GM18951 (cell line): Measurements from ENCODE around the gene CDCA4.
"Not testable (repeated sequence)": the region's sequence is repeated elsewhere in the genome, so short reads cannot be mapped to it uniquely, and the experiment has no call there.

ENCODE experiments used
- POLR2A ChIP-seq: IDR thresholded peaks from 4 replicates; pipeline ENCODE4 v1.6.1; 2011; ENCODE audit warnings: mild to moderate bottlenecking; ENCODE audit not compliant: insufficient read length, insufficient read depth; ENCODE audit errors: extremely low read depth
- in situ Hi-C: fragments of 300-500 bp; cut with MboI; formaldehyde crosslinking; loops from one replicate; pipeline ENCODE4 v1.12.0; 2022; ENCODE audit warnings: low sequenced_read_pairs, mixed read lengths, inconsistent platforms; ENCODE audit not compliant: unreplicated experiment

Gene CDCA4

GRCh38 chr14:105052110-105052458 is 31.2 kb upstream of the CDCA4 start:
- in situ Hi-C loops = no loop called here
- TF ChIP-seq POLR2A = no peak

GRCh38 chr14:105051182-105052109 is 30.6 kb upstream of the CDCA4 start:
- in situ Hi-C loops = no loop called here
- no peak for TF ChIP-seq POLR2A

- no peak for TF ChIP-seq POLR2A
- in situ Hi-C loops = no loop called here
These were observed 29.6 kb upstream of the CDCA4 start for GRCh38 chr14:105050551-105050897.

DNA sequence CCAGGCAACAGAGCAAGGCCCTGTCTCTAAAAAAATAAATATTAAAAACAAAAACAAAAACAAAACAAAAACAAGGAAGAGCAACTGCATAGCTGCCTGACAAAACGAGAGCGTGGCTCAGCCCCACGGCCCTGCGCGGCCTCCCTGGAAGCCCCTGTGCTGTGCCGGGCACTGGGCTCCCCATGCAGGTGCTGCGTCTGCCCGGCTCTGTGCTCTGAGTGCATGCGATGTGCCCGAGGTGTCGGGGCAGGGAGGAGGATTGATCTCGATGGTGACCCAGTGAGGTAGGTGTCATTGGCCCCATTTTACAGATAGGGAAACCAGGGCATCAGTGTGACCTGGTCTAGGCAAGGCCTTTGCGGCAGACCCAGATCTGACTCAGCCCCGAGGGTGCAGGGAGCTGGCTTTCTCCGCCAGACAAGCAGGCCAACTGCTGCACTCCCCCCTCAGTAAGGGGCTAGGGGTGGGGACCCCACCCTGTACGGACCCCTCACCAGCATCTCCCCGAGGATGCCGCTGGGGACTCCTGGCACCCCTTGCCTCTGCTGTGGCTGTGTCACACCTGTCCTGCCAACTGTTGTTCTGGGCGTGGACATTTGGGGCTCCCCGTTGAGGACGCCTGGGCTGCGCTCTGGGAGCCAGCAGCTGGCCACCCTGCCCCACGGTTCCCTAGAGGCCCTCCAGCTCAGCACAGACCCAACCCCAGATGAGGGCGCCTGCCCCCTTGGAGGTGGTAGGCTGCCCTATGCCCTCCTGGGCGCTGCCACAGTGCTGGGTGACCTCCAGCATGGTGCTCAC is 29.1 kb upstream of the CDCA4 start:
- no peak for TF ChIP-seq POLR2A
- in situ Hi-C loops = loop anchor here (5.0 kb wide), 1 partner anchor 78 kb away; no protein-coding TSS in a partner anchor

DNA sequence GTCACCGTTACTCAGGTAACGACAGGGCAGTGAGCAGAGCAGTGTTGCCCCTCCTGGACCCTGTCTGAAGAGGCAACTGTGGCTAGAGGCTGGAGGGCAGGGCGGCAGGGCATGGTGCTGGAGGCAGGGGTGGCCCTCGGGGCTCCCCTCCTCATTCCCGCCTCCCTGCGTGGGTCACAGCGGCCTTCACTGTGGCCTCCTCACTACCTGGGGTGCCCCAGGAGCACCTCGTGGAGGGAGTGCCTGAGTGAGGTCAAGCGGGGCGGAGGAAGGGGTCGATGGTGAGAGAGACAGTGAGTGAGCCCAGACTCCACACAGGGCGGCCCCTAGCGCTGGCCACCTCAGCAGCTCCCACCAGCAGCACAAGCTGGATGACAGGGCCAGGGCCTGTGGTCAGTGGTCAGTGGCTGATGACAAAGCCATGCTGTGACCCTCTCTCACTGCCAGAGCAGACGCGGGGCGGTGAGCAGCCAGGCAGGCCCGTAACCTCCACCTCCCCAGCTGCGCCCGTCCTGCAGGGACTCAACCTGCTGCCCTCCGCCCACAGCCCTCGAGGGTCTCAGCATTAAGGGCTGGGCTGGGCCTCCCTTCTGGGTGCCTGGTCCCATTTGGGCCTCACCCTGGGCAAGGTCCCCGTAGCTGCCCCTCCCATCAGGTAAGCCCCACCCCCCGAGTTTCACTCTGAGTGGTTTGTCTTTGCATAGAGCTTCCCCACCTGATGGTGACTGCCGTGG is 26.6 kb upstream of the CDCA4 start:
- in situ Hi-C loops = loop anchor here (5.0 kb wide), 1 partner anchor 75 kb away; no protein-coding TSS in a partner anchor
- TF ChIP-seq POLR2A = no peak

DNA sequence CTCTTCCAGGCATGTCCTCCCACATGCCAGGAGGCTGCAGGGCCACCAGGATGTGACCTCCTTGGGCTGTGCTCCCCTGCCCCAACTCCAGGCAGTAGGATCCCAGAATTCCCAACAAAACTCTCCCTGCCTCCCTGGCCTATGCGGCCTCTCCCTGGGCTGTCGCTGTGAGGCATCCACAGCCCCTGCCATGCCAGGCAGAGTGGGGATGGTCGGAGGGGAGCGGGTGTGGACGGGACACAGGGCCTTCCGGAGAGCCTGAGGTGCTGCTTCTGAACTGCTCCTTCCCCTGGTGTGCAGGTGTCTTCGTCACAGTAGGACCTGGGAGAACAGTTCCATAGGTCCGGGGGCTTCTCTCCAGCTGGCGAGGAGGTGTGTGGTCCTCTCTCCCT is 26.0 kb upstream of the CDCA4 start:
- TF ChIP-seq POLR2A = no peak
- in situ Hi-C loops = loop anchor here (5.0 kb wide), 1 partner anchor 75 kb away; no protein-coding TSS in a partner anchor

DNA sequence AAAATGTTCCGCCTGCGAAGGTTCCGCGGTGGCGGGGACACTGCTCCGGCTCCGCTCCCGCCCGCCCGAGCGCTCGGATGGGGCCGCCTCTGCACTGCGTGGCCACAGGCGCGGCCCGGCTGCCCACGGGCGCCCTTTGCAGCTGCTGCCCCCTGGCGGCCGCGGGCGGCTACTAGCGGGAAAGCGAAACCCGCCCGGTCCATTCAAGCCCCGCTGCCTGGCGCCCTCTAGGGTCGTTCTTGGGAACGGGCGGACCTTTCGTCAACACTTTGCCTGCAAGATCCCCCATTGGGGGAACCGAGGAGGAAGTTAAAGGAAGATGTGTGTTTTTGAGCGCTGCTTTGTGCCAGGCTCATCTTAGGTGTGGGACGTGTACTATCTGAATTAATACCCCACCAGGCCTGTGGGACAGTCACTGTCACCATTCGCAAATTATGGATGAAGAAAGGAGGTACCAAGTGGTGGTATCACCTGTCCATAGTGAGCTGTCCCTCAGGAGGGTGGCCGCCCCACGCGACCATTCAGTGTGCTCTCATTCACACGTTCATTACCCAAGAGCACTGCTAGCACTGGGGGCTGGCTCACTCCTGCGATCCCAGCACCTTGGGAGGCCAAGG is 24.9 kb upstream of the CDCA4 start:
- TF ChIP-seq POLR2A = peak; percentile 39
- in situ Hi-C loops = loop anchor here (5.0 kb wide), 1 partner anchor 74 kb away; no protein-coding TSS in a partner anchor

DNA sequence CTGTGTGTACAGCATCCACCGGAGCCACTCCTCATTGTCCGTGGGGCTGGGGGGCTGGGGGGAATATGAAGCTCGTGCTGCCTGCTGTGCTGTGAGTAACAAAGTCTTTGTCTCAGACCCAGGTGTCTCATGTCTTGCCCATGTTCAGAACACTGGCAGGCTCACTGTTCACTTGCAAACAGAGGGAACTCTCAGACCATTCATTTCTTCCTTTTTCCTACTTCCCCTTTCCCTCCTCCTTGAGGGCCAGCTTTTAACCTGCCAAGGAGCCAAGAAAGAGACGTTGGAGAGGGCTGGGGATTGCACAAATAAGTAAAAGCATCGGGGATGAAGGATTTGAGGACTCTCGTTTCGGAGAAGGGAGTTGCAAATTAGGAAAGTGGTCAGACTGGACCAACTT is 22.8 kb upstream of the CDCA4 start:
- no peak for TF ChIP-seq POLR2A
- in situ Hi-C loops = no loop called here

DNA sequence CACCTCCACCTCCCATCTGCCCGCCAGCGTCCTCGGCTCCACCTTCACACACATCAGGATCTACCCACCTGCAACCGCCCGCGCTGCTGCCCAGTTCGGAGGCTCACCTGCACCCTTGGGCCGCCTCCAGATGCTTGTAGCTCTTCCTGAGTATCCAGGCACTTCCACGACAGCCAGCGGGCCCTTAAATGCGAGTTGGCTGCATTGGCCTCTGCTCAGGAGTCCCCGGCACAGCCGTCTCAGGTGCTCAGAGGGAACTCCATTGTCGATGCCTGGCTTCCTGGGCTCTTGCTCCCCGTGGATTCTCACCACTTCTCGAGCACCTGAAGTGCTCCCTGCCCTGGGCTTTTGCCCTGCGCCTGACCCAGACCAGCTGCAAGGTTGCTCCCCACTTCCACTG is 21.9 kb upstream of the CDCA4 start:
- no peak for TF ChIP-seq POLR2A
- in situ Hi-C loops = no loop called here

DNA sequence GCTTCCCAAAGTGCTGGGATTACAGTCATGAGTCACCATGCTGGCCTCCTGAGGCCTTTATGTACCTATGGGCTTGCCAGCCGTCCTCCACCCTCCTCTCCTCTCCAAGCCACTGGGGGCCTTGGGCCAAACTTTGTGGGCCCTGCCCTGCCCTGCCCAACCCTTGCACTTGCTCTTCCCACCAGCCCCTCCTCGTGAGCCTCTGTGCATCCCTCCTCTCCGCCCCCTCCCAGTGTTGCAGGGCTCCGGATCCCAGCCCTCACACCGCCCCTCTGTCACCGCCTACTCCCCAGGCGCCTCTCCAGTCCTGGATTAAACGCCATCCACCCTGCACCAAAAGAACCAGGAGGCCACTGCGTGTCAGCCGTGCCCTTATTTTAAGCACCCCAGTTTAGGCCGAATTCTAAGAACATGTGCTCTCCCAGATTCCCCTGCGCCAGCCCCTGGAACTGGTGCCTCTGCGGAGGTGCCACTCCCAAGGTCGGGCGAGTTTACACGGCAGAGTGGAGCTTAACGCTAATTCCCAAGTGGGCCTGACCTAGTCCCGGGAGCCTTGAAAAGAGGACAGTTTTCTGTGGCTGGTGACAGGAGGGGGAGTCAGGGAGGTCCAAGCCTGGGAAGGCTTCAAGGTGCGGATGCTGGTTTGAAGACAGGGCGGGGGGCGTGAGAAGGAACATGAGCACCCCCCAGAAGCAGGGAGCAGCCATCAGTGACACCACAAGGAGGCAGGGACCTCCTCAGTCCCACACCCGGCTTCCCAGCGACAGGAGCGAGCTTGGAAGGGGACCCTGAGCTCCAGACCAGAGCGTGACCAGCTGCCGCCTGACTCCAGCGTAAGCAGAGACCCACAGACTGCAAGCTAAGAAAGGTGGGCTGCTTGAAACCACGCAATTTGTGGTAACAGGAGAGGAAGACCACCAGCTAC is 21.2 kb upstream of the CDCA4 start:
- in situ Hi-C loops = no loop called here

DNA sequence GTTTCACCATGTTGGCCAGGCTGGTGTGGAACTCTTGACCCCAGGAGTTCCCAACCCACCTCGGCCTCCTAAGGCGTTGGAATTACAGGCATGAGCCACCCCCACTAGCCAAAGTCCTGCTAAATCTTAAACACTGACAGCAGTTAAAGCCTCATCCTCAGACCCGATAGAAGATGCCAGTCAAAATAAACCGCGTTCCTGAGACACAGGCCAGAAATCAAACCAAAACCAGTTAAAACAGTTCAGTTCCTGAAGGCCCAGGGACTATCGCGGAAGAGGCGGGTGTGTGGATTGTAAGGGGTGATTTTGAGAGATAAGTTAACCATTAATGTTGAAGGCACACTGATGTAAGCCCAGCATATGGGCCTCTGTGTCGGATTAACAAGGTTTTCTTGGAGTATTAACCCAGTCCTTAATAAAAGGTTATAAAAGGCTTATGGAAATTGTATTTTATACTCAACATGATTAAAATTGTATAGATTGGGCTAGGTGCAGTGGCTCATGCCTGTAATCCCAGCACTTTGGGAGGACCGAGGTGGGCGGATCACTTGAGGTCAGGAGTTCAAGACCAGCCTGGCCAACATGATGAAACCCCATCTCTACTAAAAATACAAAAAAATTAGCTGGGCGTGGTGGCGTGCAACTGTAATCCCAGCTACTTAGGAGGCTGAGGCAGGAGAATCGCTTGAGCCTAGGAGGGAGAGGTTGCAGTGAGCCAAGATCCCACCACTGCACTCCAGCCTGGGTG is 18.7 kb upstream of the CDCA4 start:
- TF ChIP-seq POLR2A = no peak
- in situ Hi-C loops = no loop called here

More for the DNA sequence above, 21.2 kb upstream of the CDCA4 start:
- TF ChIP-seq POLR2A = no peak

- in situ Hi-C loops = not testable (repeated sequence)
These were observed 14.7 kb upstream of the CDCA4 start for GRCh38 chr14:105035616-105036015.
